ES-I3 (cell line): ENCODE data around the gene HINT1.

Source experiments
- H3K36me3 ChIP-seq: 2 replicates; pipeline ENCODE4 v1.6.1; 2013; ENCODE audit warnings: mild to moderate bottlenecking, low read length, control low read depth, moderate library complexity; ENCODE audit not compliant: insufficient read depth
- H3K4me1 ChIP-seq: 2 replicates; pipeline ENCODE4 v1.6.1; 2013; ENCODE audit warnings: mild to moderate bottlenecking, control low read depth, low read length; ENCODE audit not compliant: insufficient read depth
- H3K9ac ChIP-seq: 2 replicates; pipeline ENCODE4 v1.6.1; 2013; ENCODE audit warnings: low read depth, mild to moderate bottlenecking, low read length, moderate library complexity
- H3K9me3 ChIP-seq: 2 replicates; pipeline ENCODE4 v1.6.1; 2013; ENCODE audit warnings: mild to moderate bottlenecking, low read length, moderate library complexity; ENCODE audit not compliant: control insufficient read depth, insufficient read depth

The HINT1 gene

DNA sequence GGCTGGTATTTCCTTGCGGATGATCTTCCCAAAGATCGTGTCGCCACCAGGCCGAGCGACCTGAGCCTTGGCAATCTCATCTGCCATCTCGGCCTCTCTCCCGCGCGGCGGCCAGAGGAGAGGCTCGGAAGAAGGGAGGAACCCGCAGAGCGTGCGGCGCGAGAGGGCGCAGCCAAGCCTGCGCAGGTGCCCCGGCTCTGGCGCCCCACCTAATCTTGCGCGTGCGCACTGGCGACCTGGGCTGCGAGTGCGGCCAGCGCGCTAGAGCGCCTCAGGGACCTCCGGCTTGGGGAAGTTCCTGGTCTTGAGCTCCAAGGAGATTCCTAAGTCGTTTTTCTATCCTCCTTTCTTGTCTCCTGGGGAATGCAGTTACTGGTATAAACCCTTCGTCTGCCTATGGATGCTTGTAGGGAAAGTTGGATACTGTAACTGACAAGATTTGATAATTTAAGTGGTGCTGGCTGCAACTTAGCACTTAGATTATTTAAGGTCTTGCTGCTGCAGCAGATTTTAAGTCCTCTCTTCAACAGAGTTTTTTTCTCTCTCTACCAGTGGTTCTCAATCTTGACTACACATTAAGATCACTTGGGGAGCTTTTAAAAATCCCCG lies at the start of gene HINT1:
TSS of gene HINT1 (minus strand) at position 138 of the 609 bp plus-strand sequence. CDS start at position 87, 51 bp downstream.
- H3K9me3 ChIP-seq: no peaks in the 10 kb centered on the region
- H3K4me1 ChIP-seq: no peaks in the 10 kb centered on the region; the same call in 1 of the 2 replicates
- H3K36me3 ChIP-seq: peaks cover 11% of the 10 kb centered on the region; the same call in 1 of the 2 replicates
- H3K9ac ChIP-seq: peak within 1 kb of the TSS; percentile 83

DNA sequence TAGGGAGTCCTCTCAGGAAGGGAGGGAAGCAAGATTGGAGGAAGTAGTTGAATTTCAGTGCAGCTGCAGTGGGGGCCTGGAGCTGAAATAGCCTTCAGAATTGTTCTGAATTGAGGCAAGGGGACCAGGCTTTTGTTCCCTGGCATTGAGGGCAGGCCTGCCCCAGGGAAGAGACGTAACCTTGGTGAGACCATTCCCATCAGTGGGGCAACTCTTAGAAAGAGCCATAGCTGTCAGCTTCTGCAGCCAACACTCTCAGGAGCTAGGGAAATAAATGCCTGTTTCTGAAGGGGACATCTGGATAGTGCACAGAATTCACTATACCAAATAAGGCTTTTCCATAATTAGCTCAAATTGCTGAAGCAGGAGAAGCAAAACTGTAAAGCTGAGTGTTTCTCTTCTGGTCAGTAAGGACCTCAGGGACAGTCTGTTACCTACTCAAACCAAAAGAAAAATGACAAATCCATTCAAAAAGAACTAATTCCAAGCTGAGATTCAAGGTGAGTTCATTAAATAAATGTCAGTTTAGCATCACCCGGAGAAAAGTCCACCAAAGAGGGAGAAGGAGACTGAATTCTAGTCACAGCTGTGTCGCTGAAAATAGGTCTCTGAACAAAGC lies 49.7 kb upstream of the HINT1 start:
- Histone ChIP-seq H3K9me3 (no peaks in the 10 kb centered on the region), H3K36me3 (no peaks in the 10 kb centered on the region), H3K9ac (no peak overlapping the region), H3K4me1 (0 out of 2 replicates have a peak, but pooled peaks cover 2% of the 10 kb centered on the region)

DNA sequence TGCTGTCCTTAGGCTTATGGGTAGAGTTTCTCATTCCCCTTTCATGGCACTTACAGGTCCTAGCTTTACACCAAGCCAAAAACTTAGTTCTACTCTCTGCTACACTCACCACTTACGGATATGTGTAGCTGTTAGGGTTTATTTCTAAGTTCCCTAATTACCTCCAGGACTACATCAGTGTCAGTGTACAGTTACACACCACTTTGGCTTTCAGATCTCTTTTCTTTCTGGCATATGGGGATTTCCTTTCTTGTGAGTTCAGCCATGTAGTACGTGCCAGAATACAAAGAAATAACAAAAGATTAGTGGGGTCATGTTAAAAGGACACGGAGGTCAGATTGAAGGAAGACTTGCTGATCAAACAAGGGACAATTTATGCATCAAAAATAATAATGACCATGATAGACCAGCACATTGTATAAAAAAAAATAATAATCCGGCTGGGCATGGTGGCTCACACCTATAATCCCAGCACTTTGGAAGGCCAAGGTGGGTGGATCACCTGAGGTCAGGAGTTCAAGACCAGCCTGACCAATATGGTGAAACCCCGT lies 47.5 kb upstream of the HINT1 start:
- H3K4me1 ChIP-seq: 0 out of 2 replicates have a peak, but pooled peaks cover 3% of the 10 kb centered on the region
- no peaks in the 10 kb centered on the region for H3K36me3 ChIP-seq
- no peaks in the 10 kb centered on the region for H3K9me3 ChIP-seq
- H3K9ac ChIP-seq: no peak overlapping the region

DNA sequence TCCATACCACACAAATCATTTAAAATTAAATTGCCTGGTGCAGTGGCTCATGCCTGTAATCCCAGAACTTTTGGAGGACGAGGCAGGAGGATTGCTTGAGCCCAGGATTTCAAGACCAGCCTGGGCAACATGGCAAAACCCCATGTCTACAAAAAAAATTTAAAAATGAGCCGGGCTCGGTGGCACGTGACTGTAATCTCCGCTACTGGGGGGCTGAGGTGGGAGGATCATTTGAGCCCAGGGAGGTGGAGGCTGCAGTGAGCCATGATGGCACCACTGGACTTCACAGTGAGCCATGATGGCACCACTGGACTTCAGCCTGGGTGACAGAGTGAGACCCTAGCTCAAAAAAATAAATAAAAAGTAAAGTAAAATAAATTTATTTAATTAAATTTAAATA lies 46.6 kb upstream of the HINT1 start:
- H3K36me3 ChIP-seq: no peaks in the 10 kb centered on the region
- H3K9ac ChIP-seq: no peak overlapping the region
- no peaks in the 10 kb centered on the region for H3K9me3 ChIP-seq
- 0 out of 2 replicates have a peak, but pooled peaks cover 6% of the 10 kb centered on the region for H3K4me1 ChIP-seq

DNA sequence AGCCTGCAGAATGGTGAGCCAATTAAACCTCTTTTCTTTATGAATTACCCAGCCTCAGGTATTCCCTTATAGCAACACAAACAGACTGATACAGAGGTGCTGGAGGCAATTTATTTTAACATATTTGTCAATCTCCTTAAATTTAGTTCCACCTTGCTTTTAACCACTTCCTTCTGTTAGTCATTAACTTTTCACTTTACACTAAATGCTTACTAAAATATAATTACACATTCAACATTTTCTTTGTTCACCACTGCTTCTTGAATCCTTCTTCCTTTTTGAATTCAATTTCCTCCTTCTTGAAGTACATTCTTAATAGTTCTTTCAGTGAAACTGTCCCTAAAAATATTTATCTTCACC lies 45.1 kb upstream of the HINT1 start:
- Histone ChIP-seq H3K9me3 (no peaks in the 10 kb centered on the region), H3K9ac (no peak overlapping the region), H3K4me1 (0 out of 2 replicates have a peak, but pooled peaks cover 6% of the 10 kb centered on the region), H3K36me3 (no peaks in the 10 kb centered on the region)

DNA sequence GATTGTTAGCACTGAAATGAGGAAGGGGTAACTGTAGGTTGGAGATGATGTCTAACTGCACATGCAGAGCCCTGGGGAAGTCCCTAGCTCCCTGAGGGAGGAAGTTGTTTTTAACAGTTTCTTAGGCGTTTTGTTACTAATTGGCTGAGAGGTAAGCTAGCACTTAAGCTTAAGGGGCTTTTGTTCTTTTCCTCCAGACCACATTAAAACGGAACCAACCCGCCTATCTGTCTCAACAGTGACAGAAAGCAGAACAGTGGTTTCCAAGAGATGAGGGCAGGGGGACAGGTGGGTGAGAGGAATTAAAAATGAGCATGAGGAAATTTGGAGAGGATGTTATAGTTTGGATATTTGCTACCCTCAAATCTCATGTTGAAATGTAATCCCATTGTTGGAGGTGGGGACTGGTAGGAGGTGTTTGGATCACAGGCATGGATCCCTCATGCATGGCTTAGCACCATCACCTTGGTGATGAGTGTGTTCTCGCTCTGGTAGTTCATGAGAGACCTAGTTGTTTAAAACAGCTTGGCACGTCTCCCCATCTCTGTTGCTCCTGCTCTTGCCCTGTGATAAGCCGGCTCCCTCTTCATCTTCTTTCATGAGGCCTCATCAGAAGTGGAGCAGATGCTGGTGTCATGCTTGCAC lies 44.6 kb upstream of the HINT1 start:
- Histone ChIP-seq H3K4me1 (0 out of 2 replicates have a peak, but pooled peaks cover 6% of the 10 kb centered on the region), H3K9ac (no peak overlapping the region), H3K9me3 (no peaks in the 10 kb centered on the region), H3K36me3 (no peaks in the 10 kb centered on the region)

DNA sequence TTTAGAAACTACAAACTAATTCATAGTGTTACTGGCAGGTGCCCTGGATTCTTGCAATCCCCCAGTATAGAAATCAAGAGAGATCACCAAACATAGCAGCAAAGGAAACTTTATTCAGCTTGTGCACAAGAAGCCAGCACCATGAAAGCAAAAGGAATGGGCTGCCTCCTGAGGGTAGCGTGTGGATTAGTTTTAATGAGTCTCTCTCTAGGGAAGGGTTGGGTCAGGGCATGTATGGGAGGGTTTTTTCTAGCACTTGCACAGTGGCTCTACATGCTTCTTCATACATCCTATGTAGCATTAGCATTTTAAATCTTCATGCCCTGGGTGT lies 44.1 kb upstream of the HINT1 start:
- H3K4me1 ChIP-seq: 0 out of 2 replicates have a peak, but pooled peaks cover 6% of the 10 kb centered on the region
- no peaks in the 10 kb centered on the region for H3K9me3 ChIP-seq
- H3K36me3 ChIP-seq: no peaks in the 10 kb centered on the region
- H3K9ac ChIP-seq: no peak overlapping the region

DNA sequence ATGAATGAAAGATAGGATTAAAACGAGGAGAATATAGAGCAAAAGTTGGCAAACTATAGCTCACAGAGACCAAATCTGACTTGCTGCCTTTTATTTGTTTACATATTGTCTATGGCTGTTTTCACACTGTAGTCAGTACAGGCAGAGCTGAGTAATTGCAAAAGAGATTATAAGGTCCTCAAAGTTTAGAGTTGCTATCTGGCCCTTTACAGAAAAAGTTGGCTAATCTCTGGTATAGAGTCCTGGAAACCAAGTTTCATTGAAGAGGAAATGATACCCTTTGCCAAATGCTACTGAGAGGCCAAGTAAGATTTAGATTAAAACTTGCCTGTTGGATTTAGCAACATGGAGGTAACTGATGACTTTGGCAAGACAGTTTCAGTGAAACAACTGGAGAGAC lies 41.7 kb upstream of the HINT1 start:
- no peaks in the 10 kb centered on the region for H3K9me3 ChIP-seq
- no peak overlapping the region for H3K9ac ChIP-seq
- 0 out of 2 replicates have a peak, but pooled peaks cover 6% of the 10 kb centered on the region for H3K4me1 ChIP-seq
- H3K36me3 ChIP-seq: no peaks in the 10 kb centered on the region

DNA sequence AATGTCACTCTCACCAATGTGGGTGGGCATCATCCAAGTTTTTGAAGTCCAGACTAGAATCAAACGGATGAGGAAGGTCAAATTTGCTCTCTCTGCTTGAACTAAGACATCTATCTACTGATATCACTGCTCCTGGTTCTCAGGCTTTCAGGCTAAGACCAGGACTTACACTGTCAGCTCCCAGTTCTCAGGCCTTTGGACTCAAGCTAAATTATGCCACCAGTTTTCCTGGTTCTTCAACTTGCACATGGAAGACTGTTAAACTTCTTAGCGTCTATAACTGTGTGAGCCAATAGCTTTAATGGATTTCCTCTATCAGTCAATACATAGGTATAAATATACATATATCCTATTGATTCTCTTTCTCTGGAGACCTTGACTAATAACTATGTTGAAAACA lies 41.0 kb upstream of the HINT1 start:
- no peaks in the 10 kb centered on the region for H3K9me3 ChIP-seq
- H3K9ac ChIP-seq: no peak overlapping the region
- H3K4me1 ChIP-seq: 0 out of 2 replicates have a peak, but pooled peaks cover 6% of the 10 kb centered on the region
- H3K36me3 ChIP-seq: no peaks in the 10 kb centered on the region

DNA sequence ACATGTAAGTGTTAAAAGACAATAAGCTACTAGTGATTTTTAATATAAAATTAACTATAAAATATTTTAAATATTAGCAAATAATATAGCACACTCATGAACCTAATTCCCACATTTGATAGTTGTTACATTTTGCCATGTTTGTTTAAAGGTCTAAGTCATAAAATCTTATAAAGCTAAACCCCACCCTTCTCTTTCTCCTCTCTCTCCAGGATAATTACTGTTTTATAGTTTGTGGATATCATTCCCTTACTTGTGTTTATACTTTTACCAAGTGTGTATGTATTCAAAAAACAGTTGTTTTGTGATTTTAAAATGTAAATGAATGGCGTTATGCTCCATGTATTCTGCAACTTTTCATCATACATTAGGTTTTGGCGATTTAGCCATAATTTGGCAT lies 39.9 kb upstream of the HINT1 start:
- Histone ChIP-seq H3K9me3 (no peaks in the 10 kb centered on the region), H3K4me1 (0 out of 2 replicates have a peak, but pooled peaks cover 6% of the 10 kb centered on the region), H3K36me3 (no peaks in the 10 kb centered on the region), H3K9ac (no peak overlapping the region)

DNA sequence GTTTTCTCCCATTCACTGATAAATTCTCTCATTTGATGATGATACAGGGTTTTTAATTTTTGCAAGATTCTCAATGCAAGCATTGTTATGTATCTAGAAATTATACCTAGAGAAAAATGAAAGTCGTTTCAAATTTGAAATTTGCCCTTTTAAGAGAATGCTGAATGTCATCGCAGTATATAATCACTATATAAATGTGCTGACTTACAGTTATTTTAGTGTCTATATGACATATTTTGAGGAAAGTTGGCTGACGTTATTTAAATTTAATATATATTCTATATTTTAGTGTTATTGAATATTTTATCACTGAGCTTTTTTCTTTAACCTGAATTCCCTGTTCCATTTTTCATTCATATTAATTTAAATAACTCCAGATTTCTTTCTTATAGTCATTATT lies 35.5 kb upstream of the HINT1 start:
- Histone ChIP-seq H3K9ac (no peak overlapping the region), H3K4me1 (no peaks in the 10 kb centered on the region), H3K9me3 (no peaks in the 10 kb centered on the region), H3K36me3 (no peaks in the 10 kb centered on the region)

DNA sequence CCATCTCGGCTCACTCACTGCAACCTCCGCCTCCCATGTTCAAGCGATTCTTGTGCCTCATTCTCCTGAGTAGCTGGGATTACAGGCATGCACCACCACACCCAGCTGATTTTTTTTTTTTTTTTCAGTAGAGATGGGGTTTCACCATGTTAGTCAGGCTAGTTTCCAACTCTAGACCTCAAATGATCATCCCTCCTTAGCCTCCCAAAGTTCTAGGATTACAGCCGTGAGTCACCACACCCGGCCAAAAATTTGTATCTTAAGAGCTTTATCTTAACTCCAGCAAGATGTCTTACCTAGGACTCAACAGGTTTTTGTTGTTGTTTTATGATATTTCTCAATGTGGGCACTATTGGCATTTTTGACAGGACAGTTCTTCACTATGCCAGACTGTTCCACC lies 33.6 kb upstream of the HINT1 start:
- H3K9ac ChIP-seq: no peak overlapping the region
- H3K9me3 ChIP-seq: no peaks in the 10 kb centered on the region
- H3K36me3 ChIP-seq: no peaks in the 10 kb centered on the region
- H3K4me1 ChIP-seq: 0 out of 2 replicates have a peak, but pooled peaks cover 3% of the 10 kb centered on the region

DNA sequence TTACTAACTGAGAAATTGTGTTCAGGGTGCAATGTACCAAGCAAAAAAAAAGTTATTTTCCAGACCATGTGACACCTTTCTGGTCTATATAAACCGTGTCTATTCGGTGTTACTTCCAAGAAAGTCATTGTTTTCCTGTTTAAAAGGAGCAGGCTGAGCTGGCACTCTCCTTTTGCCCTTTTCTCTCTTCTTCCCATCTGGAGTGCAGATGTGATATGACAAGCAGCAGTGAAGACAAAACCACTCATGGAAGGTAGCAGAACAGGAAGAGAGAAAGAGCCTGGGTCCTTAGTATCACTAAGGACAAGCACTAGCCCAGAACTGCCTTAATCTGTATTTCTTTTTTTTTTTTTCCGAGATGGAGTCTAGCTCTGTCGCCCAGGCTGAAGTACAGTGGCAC lies 31.3 kb upstream of the HINT1 start:
- Histone ChIP-seq H3K36me3 (no peaks in the 10 kb centered on the region), H3K9ac (no peak overlapping the region)

DNA sequence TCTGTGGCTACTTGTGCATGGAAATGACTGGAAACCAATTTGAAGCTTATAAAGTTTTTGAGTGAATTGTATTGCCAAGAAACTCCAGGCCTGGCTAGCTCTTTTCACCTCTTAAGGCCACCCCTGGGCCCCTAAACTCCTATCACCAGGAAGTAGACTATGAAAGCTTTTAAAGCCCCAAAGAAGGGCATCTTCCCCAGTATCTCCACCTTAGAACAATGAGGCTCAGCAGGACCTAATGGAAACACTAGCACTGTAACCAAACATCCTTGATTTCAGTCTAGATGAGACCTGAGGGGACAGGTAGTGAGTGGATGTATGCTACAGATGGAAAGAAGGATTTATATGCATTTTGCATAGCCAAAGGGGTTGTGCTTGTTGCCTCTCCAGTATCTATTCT lies 30.6 kb upstream of the HINT1 start:
- no peaks in the 10 kb centered on the region for H3K9me3 ChIP-seq
- no peak overlapping the region for H3K9ac ChIP-seq
- no peaks in the 10 kb centered on the region for H3K36me3 ChIP-seq
- 0 out of 2 replicates have a peak, but pooled peaks cover 3% of the 10 kb centered on the region for H3K4me1 ChIP-seq

More for the DNA sequence above, 31.3 kb upstream of the HINT1 start:
- H3K9me3 ChIP-seq: no peaks in the 10 kb centered on the region
- H3K4me1 ChIP-seq: 0 out of 2 replicates have a peak, but pooled peaks cover 3% of the 10 kb centered on the region
